Panc1 (cell line): ENCODE data around the gene PKMYT1. TPM values are rescaled to one million over a fixed set of nuclear protein-coding genes. Genes with fewer than 3 reads are reported as not detected.

ENCODE experiments used
- ATAC-seq: fragments of 200-7000 bp; cut with Tn5 transposase; 2 replicates; pipeline ENCODE4 v1.9.1; 2020; ENCODE audit warnings: mild to moderate bottlenecking, moderate library complexity
- BruUV-seq: library from RNA; stranded (reverse); fragments of 400-500 nt; replicated peaks from 2 replicates; lab custom pipeline; 2021; lab: Mats Ljungman, UMichigan
- CTCF ChIA-PET: fragments of 300-600 bp; sonication (Branson Sonifier 250); formaldehyde crosslinking; loops from one replicate; lab custom pipeline; 2022; ENCODE audit warnings: antibody characterized with exemption; lab: Charles Lee
- POLR2A ChIA-PET: fragments of 300-600 bp; sonication (Branson Sonifier 250); formaldehyde crosslinking; loops from one replicate; lab custom pipeline; 2022; ENCODE audit warnings: antibody characterized with exemption; lab: Charles Lee
- DNase-seq: peaks from one replicate; pipeline ENCODE4 v3.0.0-alpha.2; 2010; ENCODE audit warnings: low read depth, low spot score
- H3K27ac ChIP-seq: 2 replicates; pipeline ENCODE4 v1.5.1; 2011; ENCODE audit warnings: mild to moderate bottlenecking, low read length, inconsistent platforms
- H3K27me3 ChIP-seq: fragments of 200-500 bp; sonication (Bioruptor generic); 2 replicates; pipeline ENCODE4 v1.6.0; 2014; ENCODE audit warnings: low read length, inconsistent platforms; ENCODE audit not compliant: control insufficient read depth, insufficient read depth
- H3K36me3 ChIP-seq: fragments of 200-500 bp; sonication (Bioruptor generic); 2 replicates; pipeline ENCODE4 v1.5.1; 2014; ENCODE audit warnings: inconsistent platforms, mild to moderate bottlenecking, low read length, moderate library complexity; ENCODE audit not compliant: control insufficient read depth, insufficient read depth
- H3K4me1 ChIP-seq: 2 replicates; pipeline ENCODE4 v1.5.1; 2011; ENCODE audit warnings: inconsistent platforms, mild to moderate bottlenecking, low read length, moderate library complexity; ENCODE audit not compliant: control insufficient read depth, insufficient read depth
- H3K4me3 ChIP-seq, 2 experiments: 2 replicates each; pipeline ENCODE4 v1.5.1; 2011 to 2012; ENCODE audit warnings: low read depth in 2 of 2, low read length in 2 of 2, mild to moderate bottlenecking in 2 of 2, inconsistent platforms in 1 of 2, moderate library complexity in 1 of 2
- H3K9me3 ChIP-seq: fragments of 200-500 bp; sonication (Bioruptor generic); 2 replicates; pipeline ENCODE4 v1.5.1; 2014; ENCODE audit warnings: low read depth, mild to moderate bottlenecking, inconsistent platforms, low read length, moderate library complexity; ENCODE audit not compliant: control insufficient read depth, insufficient read depth
- CTCF ChIP-seq: fragments of 450-650 bp; IDR thresholded peaks from 2 replicates; pipeline ENCODE4 v1.5.1; 2017; ENCODE audit warnings: mild to moderate bottlenecking
- POLR2AphosphoS5 ChIP-seq: IDR thresholded peaks from 2 replicates; pipeline ENCODE4 v1.6.1; 2012; ENCODE audit warnings: mild to moderate bottlenecking, low read depth, low read length, moderate library complexity
- REST ChIP-seq, 2 experiments: IDR thresholded peaks; 2 replicates each; pipeline ENCODE4 v1.6.1; 2011 to 2012; ENCODE audit warnings: low read depth in 2 of 2, control low read depth in 1 of 2, low read length in 1 of 2, mild to moderate bottlenecking in 1 of 2, moderate library complexity in 1 of 2; ENCODE audit not compliant: insufficient read depth in 1 of 2
- SIN3A ChIP-seq: IDR thresholded peaks from 2 replicates; pipeline ENCODE4 v1.6.1; 2012; ENCODE audit warnings: low read depth, mild to moderate bottlenecking, low read length, moderate library complexity, borderline replicate concordance; ENCODE audit not compliant: insufficient read depth
- TCF7L2 ChIP-seq: IDR thresholded peaks from 2 replicates; pipeline ENCODE4 v1.6.1; 2011; ENCODE audit warnings: mild to moderate bottlenecking, low read depth, low read length, inconsistent platforms
- in situ Hi-C: cut with HindIII; loops from 2 replicates; pipeline ENCODE4 v1.10.0; 2016; ENCODE audit warnings: low sequenced_read_pairs, low pct_unique_long_range_greater_than_20kb
- intact Hi-C: fragments of 100-400 bp; cut with micrococcal nuclease; formaldehyde crosslinking; loops from one replicate; pipeline ENCODE4 v1.10.0; 2022; ENCODE audit not compliant: unreplicated experiment
- total RNA-seq: library from RNA; stranded (reverse); gene quantifications from one replicate; pipeline ENCODE4 v1.2.1, GENCODE V29; 2021; ENCODE audit not compliant: unreplicated experiment

The PKMYT1 gene
- total RNA-seq, 1 experiment from 2014 or later, result 105 TPM

GRCh38 chr16:3023669-3024478 lies 43.6 kb upstream of the PKMYT1 start, which contains the start of the genes HCFC1R1 and THOC6:
Gene HCFC1R1 (minus strand): TSS chr16:3023942. CDS start chr16:3023941, 1 bp downstream.
Gene THOC6 (plus strand): TSS chr16:3024035. CDS start chr16:3024327, 292 bp downstream.
- CTCF ChIA-PET, result interaction anchor here (0.7 kb wide), 1 partner anchor 20 kb away, joined by 4 read pairs; no protein-coding TSS in a partner anchor
- in situ Hi-C loops, result no loop called here
- intact Hi-C loops, result no loop called here
- TF ChIP-seq POLR2AphosphoS5, result peak; percentile 94
- TF ChIP-seq TCF7L2, result peak; percentile 38; the same call in 1 of the 2 replicates
- TF ChIP-seq SIN3A, result peak; percentile 56; the same call in 1 of the 2 replicates
- no peak for TF ChIP-seq REST (IDR thresholded peaks at IDR 0.05; ENCODE audit: insufficient read depth in 1 of 2, low read depth in 2 of 2, low read length in 1 of 2)
- no peak for TF ChIP-seq CTCF
- H3K4me1 ChIP-seq, result peaks cover 19% of the 10 kb centered on the region
- no peaks in the 10 kb centered on the region for H3K9me3 ChIP-seq
- no TSS peak for BruUV-seq
- peak within 1 kb of the TSS; percentile 94 to 95 for H3K4me3 ChIP-seq
- ATAC-seq (peak; percentile 61), DNase-seq (peak; percentile 96)
- POLR2A ChIA-PET, result interaction anchor here (0.6 kb wide), 3 partner anchors 19 to 1145 kb away, joined by 3 read pairs; no protein-coding TSS in a partner anchor
- peaks cover 9% of the 10 kb centered on the region for H3K36me3 ChIP-seq
- no peaks in the 10 kb centered on the region for H3K27me3 ChIP-seq
- H3K27ac ChIP-seq, result peak within 1 kb of the TSS; percentile 99

GRCh38 chr16:3023415-3023668 lies 43.1 kb upstream of the PKMYT1 start:
- ChIA-PET POLR2A (interaction anchor here (0.6 kb wide), 2 partner anchors 32 to 1144 kb away, joined by 3 read pairs; no protein-coding TSS in a partner anchor), CTCF (interaction anchor here (0.7 to 1.2 kb wide), 3 partner anchors 8 to 20 kb away, joined by 3 to 5 read pairs (median 4); no protein-coding TSS in a partner anchor)
- Histone ChIP-seq H3K27me3 (no peaks in the 10 kb centered on the region), H3K9me3 (no peaks in the 10 kb centered on the region), H3K4me1 (peaks cover 16% of the 10 kb centered on the region), H3K27ac (peak overlapping the region; percentile 99), H3K36me3 (peaks cover 9% of the 10 kb centered on the region), H3K4me3 (peak overlapping the region; percentile 94 to 95)
- in situ Hi-C loops, result no loop called here
- BruUV-seq, result no TSS peak
- peak; percentile 87 for DNase-seq
- intact Hi-C loops, result no loop called here
- peak; percentile 89 for TF ChIP-seq POLR2AphosphoS5
- TF ChIP-seq SIN3A, result peak; percentile 60; the same call in 1 of the 2 replicates
- no peak for TF ChIP-seq TCF7L2
- TF ChIP-seq CTCF, result no peak
- no peak for TF ChIP-seq REST (IDR thresholded peaks at IDR 0.05; ENCODE audit: insufficient read depth in 1 of 2, low read depth in 2 of 2, low read length in 1 of 2)
- peak; percentile 46 for ATAC-seq
